ENCODE results near the gene DNAJB13.

- TF ChIP-seq EZH2 (IDR thresholded peaks at IDR 0.05; ENCODE audit: insufficient read depth, poor library complexity, severe bottlenecking), result no peak
- no peak for TF ChIP-seq EZH2phosphoT487 (IDR thresholded peaks at IDR 0.05; ENCODE audit: insufficient read depth, low read depth)
These were observed 17.6 kb downstream of the DNAJB13 start for GRCh38 chr11:73968356-73968966.

All from GM23248 (cell line).